AG09309 (cell line): ENCODE results near the gene EXOC6B.

Source experiments
- DNase-seq: peaks from one replicate; pipeline ENCODE4 v3.0.0-alpha.2; 2010; ENCODE audit warnings: low read depth
- H3K4me3 ChIP-seq: 2 replicates; pipeline ENCODE4 v1.5.1; 2011; ENCODE audit warnings: mild to moderate bottlenecking, low read depth, low read length, moderate library complexity; ENCODE audit not compliant: control insufficient read depth
- CTCF ChIP-seq: IDR thresholded peaks from 2 replicates; pipeline ENCODE4 v1.5.1; 2011; ENCODE audit warnings: mild to moderate bottlenecking, low read depth, low read length, inconsistent platforms; ENCODE audit not compliant: insufficient read depth, control insufficient read depth; ENCODE audit errors: missing control alignments

The EXOC6B gene

DNA sequence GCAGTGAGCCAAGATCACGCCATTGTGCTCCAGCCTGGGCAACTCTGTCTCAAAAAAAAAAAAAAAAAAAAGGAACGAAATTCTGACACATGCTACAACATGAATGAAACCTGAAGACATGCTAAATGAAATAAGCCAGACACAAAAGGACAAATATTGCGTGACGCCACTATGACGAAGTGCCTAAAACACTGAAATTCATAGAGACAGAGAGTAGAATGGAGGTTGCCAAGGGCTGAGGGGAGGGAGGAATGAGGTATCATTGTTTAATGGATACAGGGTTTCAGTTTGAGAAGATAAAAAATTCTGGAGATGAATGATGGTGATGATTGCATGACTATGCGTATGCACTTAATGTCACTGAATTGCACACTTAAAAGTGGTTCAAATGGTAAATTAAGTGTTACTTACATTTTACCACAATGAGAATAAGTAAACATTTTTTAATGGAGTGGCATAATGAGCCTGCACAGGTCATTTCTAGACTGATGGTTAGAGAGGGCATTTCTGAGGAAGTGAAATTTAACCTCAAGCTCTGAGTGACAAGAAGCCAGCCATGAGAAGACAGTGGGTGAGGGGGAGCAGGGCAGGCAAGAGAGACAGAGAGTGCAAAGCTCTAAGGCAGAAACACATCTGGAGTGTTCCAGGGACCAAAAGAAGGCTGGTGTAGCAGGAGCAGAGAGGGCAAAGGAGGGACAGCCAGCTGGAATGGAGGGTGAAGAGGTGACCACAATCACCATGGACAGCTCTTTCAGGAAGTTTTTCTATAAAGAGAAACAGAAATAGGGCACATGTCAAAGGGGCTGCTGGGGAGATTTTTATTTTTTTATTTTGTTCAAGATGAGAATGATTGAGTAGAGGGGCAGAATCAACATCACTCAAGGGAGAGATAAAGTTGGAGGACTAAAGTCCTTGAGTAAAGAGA is 20.6 kb upstream of the EXOC6B start:
- no peak overlapping the region for H3K4me3 ChIP-seq
- no peak for DNase-seq

GRCh38 chr2:72843301-72843700 is 17.5 kb upstream of the EXOC6B start:
- H3K4me3 ChIP-seq, result no peak overlapping the region
- DNase-seq, result no peak
- no peak for TF ChIP-seq CTCF

More for the DNA sequence above, 20.6 kb upstream of the EXOC6B start:
- no peak for TF ChIP-seq CTCF

DNA sequence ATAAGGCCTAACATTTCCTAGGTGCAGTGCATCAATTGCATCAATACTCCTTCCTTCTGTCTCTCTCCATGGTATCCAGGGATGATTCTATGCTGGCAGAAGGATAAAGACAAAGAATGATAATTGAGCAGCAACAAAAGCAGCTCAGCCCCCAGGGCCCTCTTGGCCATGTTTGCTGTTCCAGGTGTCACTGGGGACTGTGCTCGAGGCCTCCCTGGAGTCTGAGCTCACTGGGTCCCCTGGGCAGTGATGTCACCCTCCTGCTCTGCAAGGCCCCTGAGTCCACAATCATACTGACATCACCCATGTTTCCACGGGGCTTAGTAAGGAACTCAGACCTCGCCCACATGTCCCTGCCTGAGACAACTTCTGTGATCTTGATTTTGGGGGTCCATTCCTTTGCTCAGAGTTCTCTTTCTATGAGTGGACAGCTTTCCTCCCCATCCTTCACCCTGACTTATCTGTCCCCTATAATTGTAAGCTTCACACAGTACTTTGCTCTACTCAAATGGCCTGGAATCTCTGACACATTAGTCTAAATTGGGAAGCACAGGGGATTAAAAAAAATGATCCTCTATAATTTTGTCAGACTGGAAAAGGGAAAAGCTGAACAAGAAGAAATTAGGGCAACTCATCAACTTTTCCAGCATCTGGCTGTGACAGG is 15.8 kb upstream of the EXOC6B start:
- TF ChIP-seq CTCF, result no peak
- no peak overlapping the region for H3K4me3 ChIP-seq
- DNase-seq, result no peak

DNA sequence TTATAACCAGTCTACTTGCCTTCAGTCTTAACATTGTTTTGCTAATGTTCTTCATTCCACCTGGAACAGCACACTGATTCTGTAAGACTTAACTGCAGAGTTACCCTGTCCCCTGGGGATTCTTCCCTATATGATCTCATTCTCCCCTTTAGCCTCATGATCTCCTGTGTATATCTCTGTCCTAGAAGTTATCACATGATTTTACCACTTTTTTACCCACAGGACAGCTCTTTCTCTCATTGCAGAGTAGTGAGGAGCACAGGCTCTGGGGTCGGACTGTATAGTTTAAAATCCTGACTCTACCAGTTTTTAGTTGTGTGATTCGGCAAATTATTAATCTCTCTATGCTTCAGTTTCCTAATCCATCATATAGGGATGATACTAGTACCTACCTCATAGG is 14.2 kb upstream of the EXOC6B start:
- TF ChIP-seq CTCF, result no peak
- DNase-seq, result no peak
- no peak overlapping the region for H3K4me3 ChIP-seq

DNA sequence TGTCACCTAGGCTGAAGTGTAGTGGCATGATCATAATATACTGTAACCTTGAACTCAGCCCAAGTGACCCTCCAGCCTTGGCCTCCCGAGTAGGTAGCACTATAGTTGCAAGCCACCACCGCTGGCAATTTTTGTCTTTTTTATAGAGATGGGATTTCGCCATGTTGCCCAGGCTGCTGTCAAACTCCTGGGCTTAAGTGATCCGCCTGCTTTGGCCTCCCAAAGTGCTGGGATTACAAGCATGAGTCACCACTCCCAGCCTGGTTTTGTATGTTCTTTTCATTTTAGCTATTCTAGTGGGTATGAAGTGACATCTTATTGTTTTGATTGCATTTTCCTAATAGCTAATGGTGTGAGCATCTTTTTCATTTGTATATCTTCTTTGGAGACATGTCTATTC is 11.3 kb upstream of the EXOC6B start:
- no peak for TF ChIP-seq CTCF
- H3K4me3 ChIP-seq, result no peak overlapping the region
- DNase-seq, result peak; percentile 17

GRCh38 chr2:72835403-72835802 is 9.6 kb upstream of the EXOC6B start:
- no peak overlapping the region for H3K4me3 ChIP-seq
- DNase-seq, result no peak
- no peak for TF ChIP-seq CTCF
